Vagina (tissue), 2 donors: ENCODE data around the gene MTFR2.

Experiments
- CTCF ChIP-seq, 3 experiments: fragments of 450-650 bp in 2 of 3; fragments of 200-600 bp in 1 of 3; sonication (generic) in 1 of 3; IDR thresholded peaks; one replicate each; pipeline ENCODE4 v1.5.1; 2017 to 2019; ENCODE audit warnings: antibody characterized with exemption in 3 of 3, mild to moderate bottlenecking in 2 of 3, moderate library complexity in 2 of 3
- POLR2A ChIP-seq, 2 donors: fragments of 450-650 bp; IDR thresholded peaks; one replicate each; pipeline ENCODE4 v1.6.1; 2017; ENCODE audit warnings: antibody characterized with exemption in 2 of 2, mild to moderate bottlenecking in 2 of 2, moderate library complexity in 2 of 2
- POLR2AphosphoS5 ChIP-seq, 2 donors: sonication (generic); formaldehyde crosslinking; IDR thresholded peaks; one replicate each; pipeline ENCODE4 v1.9.0; 2017; ENCODE audit warnings: antibody characterized with exemption in 2 of 2, mild to moderate bottlenecking in 2 of 2, low read depth in 1 of 2; ENCODE audit not compliant: insufficient read depth in 1 of 2

DNA sequence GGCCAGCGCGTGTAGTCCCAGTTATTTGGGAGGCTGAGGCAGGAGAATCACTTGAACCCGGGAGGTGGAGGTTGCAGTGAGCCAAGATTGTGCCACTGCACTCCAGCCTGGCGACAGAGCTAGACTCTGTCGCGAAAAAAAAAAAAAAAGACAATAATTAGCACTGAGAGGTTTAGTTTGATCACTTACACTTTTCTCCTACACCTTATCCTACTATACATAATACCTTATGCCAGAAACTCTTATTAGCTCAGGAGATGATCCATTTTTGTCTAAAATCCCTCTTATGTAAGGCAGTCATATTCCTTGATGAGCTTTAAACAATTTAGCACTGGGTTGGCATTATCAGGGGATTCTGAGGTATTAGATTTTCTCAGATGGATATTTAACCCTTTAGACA is 3.6 kb upstream of the MTFR2 start:
- TF ChIP-seq CTCF (IDR thresholded peaks at IDR 0.05): no peak
- no peak for TF ChIP-seq POLR2A (IDR thresholded peaks at IDR 0.05)
- no peak for TF ChIP-seq POLR2AphosphoS5 (IDR thresholded peaks at IDR 0.05; ENCODE audit: insufficient read depth in 1 of 2, low read depth in 1 of 2)
